Epithelial cell of proximal tubule (primary cell): ENCODE measurements around the gene PERM1. TPM values are rescaled to one million over a fixed set of nuclear protein-coding genes. Genes with fewer than 3 reads are reported as not detected.
"Not testable (repeated sequence)": the region's sequence is repeated elsewhere in the genome, so short reads cannot be mapped to it uniquely, and the experiment has no call there.

Source experiments
- DNase-seq: peaks from one replicate; pipeline ENCODE4 v3.0.0-alpha.2; 2011; ENCODE audit warnings: low read depth
- H3K4me3 ChIP-seq: 2 replicates; pipeline ENCODE4 v1.5.1; 2011; ENCODE audit warnings: low read depth, mild to moderate bottlenecking, low read length
- total RNA-seq: library from RNA; depleted of rRNA; stranded (reverse); fragments of >200 nt; gene quantifications from 2 replicates; pipeline ENCODE4 v1.2.3, GENCODE V29; 2015
- TF ChIP-seq, protein P1 (sequence below): conservative IDR thresholded peaks from 2 replicates; pipeline ENCODE4 v1.5.1; 2012; ENCODE audit warnings: low read depth, mild to moderate bottlenecking, low read length

The PERM1 gene
- total RNA-seq, 1 donor from 2014 or later: not detected

DNA sequence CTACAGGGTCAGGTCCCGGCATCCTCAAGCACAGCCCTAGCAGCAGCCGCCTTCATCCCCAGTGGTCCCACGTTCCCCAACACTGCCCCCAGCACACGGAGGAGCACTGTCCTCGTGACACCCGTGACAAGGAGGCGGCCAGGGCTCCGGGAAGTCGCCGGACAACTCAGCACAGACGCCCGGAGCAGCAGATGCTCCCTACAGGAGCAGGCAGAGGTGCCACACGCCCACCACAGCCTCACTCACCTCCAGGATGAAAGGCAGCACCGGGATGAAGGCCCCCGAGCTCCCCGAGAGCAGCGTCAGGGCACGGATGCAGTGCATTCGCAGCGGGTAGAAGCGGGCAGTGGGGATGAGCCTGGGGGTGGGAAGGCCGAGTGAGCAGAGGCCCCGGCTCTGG, 31.0 kb downstream of the PERM1 start:
- no peak for DNase-seq
- TF ChIP-seq, protein P1, sequence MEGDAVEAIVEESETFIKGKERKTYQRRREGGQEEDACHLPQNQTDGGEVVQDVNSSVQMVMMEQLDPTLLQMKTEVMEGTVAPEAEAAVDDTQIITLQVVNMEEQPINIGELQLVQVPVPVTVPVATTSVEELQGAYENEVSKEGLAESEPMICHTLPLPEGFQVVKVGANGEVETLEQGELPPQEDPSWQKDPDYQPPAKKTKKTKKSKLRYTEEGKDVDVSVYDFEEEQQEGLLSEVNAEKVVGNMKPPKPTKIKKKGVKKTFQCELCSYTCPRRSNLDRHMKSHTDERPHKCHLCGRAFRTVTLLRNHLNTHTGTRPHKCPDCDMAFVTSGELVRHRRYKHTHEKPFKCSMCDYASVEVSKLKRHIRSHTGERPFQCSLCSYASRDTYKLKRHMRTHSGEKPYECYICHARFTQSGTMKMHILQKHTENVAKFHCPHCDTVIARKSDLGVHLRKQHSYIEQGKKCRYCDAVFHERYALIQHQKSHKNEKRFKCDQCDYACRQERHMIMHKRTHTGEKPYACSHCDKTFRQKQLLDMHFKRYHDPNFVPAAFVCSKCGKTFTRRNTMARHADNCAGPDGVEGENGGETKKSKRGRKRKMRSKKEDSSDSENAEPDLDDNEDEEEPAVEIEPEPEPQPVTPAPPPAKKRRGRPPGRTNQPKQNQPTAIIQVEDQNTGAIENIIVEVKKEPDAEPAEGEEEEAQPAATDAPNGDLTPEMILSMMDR: no peak
- no peak overlapping the region for H3K4me3 ChIP-seq

DNA sequence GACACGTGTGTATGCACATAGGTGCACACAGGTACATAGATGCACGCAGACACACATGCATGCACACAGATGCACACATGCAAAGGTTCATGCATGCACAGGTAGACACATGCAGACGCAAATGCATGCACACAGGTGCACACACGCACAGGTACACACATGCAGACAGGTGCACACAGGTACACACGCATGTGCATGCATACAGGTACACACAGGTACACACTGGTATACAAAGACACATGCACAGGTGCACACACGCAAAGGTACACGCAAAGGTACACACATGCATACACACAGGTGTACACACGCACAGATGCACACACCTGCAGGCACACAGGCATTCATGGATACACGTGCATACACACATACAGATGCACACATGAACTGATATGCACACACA, 31.6 kb downstream of the PERM1 start:
- H3K4me3 ChIP-seq: no peak overlapping the region
- no peak for DNase-seq
- TF ChIP-seq, protein P1: no peak

DNA sequence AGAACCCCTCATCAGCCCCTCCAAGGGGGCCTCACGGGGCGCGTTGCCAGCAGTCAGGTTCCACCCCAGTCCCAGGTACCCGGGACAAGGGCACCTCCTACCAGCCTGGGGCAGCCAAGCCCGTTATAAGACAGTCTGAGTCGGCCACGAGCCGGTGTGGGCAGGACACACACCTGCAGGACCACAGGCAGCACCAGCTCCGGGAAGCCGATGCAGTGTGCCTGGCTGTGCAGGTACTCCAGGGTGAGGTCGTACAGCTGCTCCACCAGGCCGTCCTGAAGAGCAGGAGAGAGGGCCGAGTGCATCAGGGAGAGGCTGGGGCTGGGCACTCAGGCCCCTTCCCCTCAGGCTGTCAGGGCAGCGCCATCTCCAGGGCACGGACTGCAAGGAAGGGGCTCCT, 33.9 kb downstream of the PERM1 start:
- DNase-seq: no peak
- no peak overlapping the region for H3K4me3 ChIP-seq
- TF ChIP-seq, protein P1: no peak

DNA sequence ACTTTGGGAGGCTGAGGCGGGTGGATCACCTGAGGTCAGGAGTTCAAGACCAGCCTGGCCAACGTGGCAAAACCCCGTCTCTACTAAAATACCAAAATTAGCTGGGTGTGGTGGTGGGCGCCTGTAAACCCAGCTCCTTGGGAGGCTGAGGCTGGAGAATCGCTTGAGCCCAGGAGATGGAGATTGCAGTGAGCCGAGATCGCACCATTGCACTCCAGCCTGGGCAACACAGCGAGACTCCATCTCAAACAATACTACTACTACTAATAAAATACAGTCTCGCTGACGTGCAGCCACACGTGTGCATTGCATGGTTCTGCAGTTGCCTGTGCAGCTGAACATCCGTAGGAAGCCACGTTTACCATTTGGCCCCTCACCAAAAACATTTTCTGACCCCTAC, 35.1 kb downstream of the PERM1 start:
- not testable (repeated sequence) for H3K4me3 ChIP-seq, DNase-seq

DNA sequence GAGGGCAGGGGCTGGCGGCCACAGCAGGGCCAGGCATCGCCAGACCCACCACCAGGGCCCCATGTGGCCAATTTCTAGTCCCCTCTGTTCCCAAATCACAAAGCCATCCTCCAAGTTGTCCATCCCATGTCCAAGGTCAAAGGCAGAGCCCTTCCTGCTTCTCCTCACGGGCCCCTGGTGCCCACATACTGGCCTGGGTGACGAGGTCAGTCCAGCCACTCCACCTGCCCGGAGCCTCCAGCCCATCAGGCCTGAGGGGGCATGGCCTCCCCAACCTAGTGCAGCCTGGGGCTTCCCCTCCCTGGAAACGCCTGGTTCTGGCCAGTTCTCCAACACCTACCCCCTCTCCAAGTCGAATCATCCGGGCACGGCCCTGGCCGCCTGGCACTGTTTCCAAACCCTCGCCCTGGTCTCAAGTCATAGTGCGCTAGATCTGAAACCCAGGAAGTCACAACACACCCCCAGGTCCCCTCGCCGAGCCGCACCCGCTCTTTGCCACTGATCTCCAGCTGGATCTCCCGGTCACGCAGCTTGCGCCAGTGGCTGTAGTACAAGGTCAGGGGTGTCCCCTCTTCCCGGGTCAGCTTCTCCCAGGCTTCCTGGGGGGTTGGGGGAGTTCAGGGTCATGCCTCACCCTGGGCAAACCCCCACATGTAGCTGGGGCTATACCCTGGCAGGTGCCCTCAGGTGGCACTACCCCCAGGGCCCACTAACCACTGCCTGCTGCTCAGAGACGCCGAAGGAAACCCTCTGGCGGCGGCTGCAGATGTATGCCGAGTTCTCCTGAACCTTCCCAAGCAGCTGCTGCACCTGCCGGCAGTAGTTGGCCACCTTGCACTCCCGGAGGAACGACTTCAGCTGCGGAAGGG, 36.0 kb downstream of the PERM1 start:
- no peak for DNase-seq
- H3K4me3 ChIP-seq: no peak overlapping the region
- TF ChIP-seq, protein P1: no peak

DNA sequence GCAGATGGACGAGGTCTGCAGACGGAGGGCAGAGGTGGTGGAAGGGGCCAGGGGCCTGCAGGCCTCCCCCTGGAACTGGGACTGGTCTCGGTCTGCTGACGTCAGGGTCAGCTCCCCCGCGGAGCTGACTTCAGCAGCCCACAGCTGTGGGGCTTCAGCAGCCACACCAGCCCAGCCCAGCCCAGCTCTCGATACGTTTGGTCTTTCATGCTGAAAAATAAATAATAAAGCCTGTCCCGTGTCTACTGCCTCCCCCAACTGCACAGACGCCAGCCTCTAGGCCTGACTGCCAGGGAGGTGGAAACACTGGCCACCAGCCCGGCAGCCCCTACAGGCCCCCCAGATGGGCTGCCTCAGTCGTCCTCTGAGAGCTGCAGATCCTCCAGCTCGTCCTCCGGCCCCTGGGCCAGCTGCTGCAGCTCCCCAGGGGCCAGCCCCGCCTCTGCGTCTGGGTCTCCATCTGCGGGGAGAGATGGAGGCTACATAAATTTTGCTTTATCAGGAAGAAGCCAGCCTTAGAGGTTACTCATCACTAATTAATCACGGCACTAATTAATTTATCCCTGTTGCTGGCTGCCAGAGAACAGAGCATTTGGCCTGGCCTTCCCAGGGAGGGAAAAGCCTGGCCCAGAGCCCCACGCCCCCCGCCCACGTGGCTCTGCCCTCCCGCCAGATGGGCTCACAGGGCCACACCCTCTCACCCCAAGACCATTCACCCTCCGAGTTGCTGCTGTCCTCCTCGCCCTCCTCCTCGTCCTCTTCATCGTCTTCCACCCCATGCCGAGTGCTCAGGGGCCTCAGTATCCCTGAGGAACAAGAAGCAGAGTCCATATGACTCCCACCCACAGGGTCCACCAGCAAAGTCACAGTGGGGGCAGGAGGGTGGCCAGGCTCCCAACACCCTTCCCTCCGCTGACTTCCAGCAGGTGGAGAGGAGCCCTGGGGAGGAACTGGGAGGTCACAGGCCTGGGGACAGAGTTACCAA, 37.3 kb downstream of the PERM1 start:
- no peak overlapping the region for H3K4me3 ChIP-seq
- TF ChIP-seq, protein P1: no peak
- no peak for DNase-seq
